Skeletal muscle tissue (tissue), 4 donors: Measurements from ENCODE around the gene TMEM184B. TPM values are rescaled to one million over a fixed set of nuclear protein-coding genes. Genes with fewer than 3 reads are reported as not detected.

ENCODE experiments used
- H3K27ac ChIP-seq: one replicate; pipeline ENCODE4 v1.7.0; 2013; ENCODE audit warnings: mild to moderate bottlenecking, low read depth, low read length, inconsistent platforms
- H3K27me3 ChIP-seq, 3 donors: one replicate each; pipeline ENCODE4 v1.7.0; 2013; ENCODE audit warnings: low read length in 3 of 3; ENCODE audit not compliant: control insufficient read depth in 3 of 3, insufficient read depth in 3 of 3
- H3K36me3 ChIP-seq, 3 donors: one replicate each; pipeline ENCODE4 v1.7.0; 2013; ENCODE audit warnings: low read length in 3 of 3; ENCODE audit not compliant: control insufficient read depth in 3 of 3, insufficient read depth in 3 of 3
- H3K4me1 ChIP-seq, 3 donors: one replicate each; pipeline ENCODE4 v1.7.0; 2013; ENCODE audit warnings: low read length in 3 of 3, mild to moderate bottlenecking in 3 of 3; ENCODE audit not compliant: control insufficient read depth in 3 of 3, insufficient read depth in 3 of 3
- H3K4me3 ChIP-seq, 3 donors: one replicate each; pipeline ENCODE4 v1.7.0; 2013; ENCODE audit warnings: low read length in 3 of 3
- H3K9ac ChIP-seq, 3 donors: one replicate each; pipeline ENCODE4 v1.7.0; 2013; ENCODE audit warnings: low read length in 3 of 3, mild to moderate bottlenecking in 3 of 3, moderate library complexity in 2 of 3, low read depth in 1 of 3
- H3K9me3 ChIP-seq, 3 donors: one replicate each; pipeline ENCODE4 v1.7.0; 2013; ENCODE audit warnings: low read length in 3 of 3; ENCODE audit not compliant: control insufficient read depth in 3 of 3
- total RNA-seq: library from RNA; depleted of rRNA; stranded (reverse); fragments of >200 nt; gene quantifications from one replicate; pipeline ENCODE4 v1.2.3, GENCODE V29; 2014
- donor health status: Osteomylitis.

The TMEM184B gene
- total RNA-seq, 1 donor from 2014 or later, result 11.0 TPM

GRCh38 chr22:38177044-38177443 lies 95.8 kb downstream of the TMEM184B start:
- Histone ChIP-seq H3K27ac (peak overlapping the region; percentile 100), H3K4me1 (peaks cover 49 to 72% (median 72%) of the 10 kb centered on the region in 3 donors), H3K9ac (peak overlapping the region in 2 of 3 donors; percentile 24 to 80)

GRCh38 chr22:38176170-38176741 lies 96.6 kb downstream of the TMEM184B start:
- peak overlapping the region; percentile 57 to 80 (median 72) for H3K9ac ChIP-seq
- peaks cover 48 to 73% (median 72%) of the 10 kb centered on the region in 3 donors for H3K4me1 ChIP-seq
- H3K27ac ChIP-seq, result peak overlapping the region; percentile 100
- H3K27me3 ChIP-seq, result no peaks in the 10 kb centered on the region
- no peaks in the 10 kb centered on the region for H3K9me3 ChIP-seq
- no peaks in the 10 kb centered on the region for H3K36me3 ChIP-seq
- peak overlapping the region in 2 of 3 donors; percentile 30 to 60 for H3K4me3 ChIP-seq

More at GRCh38 chr22:38177044-38177443, 95.8 kb downstream of the TMEM184B start:
- no peaks in the 10 kb centered on the region for H3K27me3 ChIP-seq
- no peak overlapping the region for H3K4me3 ChIP-seq
- H3K9me3 ChIP-seq, result no peaks in the 10 kb centered on the region
- no peaks in the 10 kb centered on the region for H3K36me3 ChIP-seq

- H3K27me3 ChIP-seq, result no peaks in the 10 kb centered on the region
- no peaks in the 10 kb centered on the region for H3K9me3 ChIP-seq
- peak overlapping the region in 1 of 3 donors; percentile 60 for H3K4me3 ChIP-seq
- H3K9ac ChIP-seq, result peak overlapping the region; percentile 26 to 80 (median 72)
- H3K36me3 ChIP-seq, result no peaks in the 10 kb centered on the region
- peaks cover 40 to 65% (median 64%) of the 10 kb centered on the region in 3 donors for H3K4me1 ChIP-seq
- H3K27ac ChIP-seq, result peak overlapping the region; percentile 100
These were observed 97.3 kb downstream of the TMEM184B start for GRCh38 chr22:38175206-38176118.

- no peaks in the 10 kb centered on the region for H3K27me3 ChIP-seq
- peak overlapping the region in 1 of 3 donors; percentile 33 for H3K9ac ChIP-seq
- H3K4me1 ChIP-seq, result peaks cover 35 to 65% (median 62%) of the 10 kb centered on the region in 3 donors
- no peak overlapping the region for H3K4me3 ChIP-seq
- no peaks in the 10 kb centered on the region for H3K9me3 ChIP-seq
- H3K36me3 ChIP-seq, result peaks cover 0 to under 1% (median 0%) of the 10 kb centered on the region in 3 donors
- peak overlapping the region; percentile 100 for H3K27ac ChIP-seq
These were observed 98.2 kb downstream of the TMEM184B start for GRCh38 chr22:38174626-38175025.

GRCh38 chr22:38173641-38173906 lies 99.2 kb downstream of the TMEM184B start:
- no peak overlapping the region for H3K9ac ChIP-seq
- H3K9me3 ChIP-seq, result no peaks in the 10 kb centered on the region
- no peak overlapping the region for H3K27ac ChIP-seq
- peaks cover 0 to 4% (median 0%) of the 10 kb centered on the region in 3 donors for H3K36me3 ChIP-seq
- H3K4me1 ChIP-seq, result peaks cover 38 to 72% (median 71%) of the 10 kb centered on the region in 3 donors
- no peaks in the 10 kb centered on the region for H3K27me3 ChIP-seq
- H3K4me3 ChIP-seq, result no peak overlapping the region

- H3K4me1 ChIP-seq, result peaks cover 40 to 72% (median 71%) of the 10 kb centered on the region in 3 donors
- H3K36me3 ChIP-seq, result peaks cover 0 to 4% (median 0%) of the 10 kb centered on the region in 3 donors
- no peaks in the 10 kb centered on the region for H3K9me3 ChIP-seq
- H3K9ac ChIP-seq, result peak overlapping the region in 1 of 3 donors; percentile 54
- no peaks in the 10 kb centered on the region for H3K27me3 ChIP-seq
- H3K4me3 ChIP-seq, result peak overlapping the region in 1 of 3 donors; percentile 13
- peak overlapping the region; percentile 75 for H3K27ac ChIP-seq
These were observed 99.8 kb downstream of the TMEM184B start for GRCh38 chr22:38172832-38173640.

- Histone ChIP-seq H3K27me3 (no peaks in the 10 kb centered on the region), H3K27ac (peak overlapping the region; percentile 75), H3K4me1 (peaks cover 42 to 73% (median 73%) of the 10 kb centered on the region in 3 donors), H3K9ac (peak overlapping the region in 1 of 3 donors; percentile 54), H3K36me3 (peaks cover 0 to 4% (median 0%) of the 10 kb centered on the region in 3 donors), H3K9me3 (no peaks in the 10 kb centered on the region), H3K4me3 (no peak overlapping the region)
These were observed 100.6 kb downstream of the TMEM184B start for GRCh38 chr22:38171927-38172831.

GRCh38 chr22:38170469-38170868 lies 102.3 kb downstream of the TMEM184B start:
- no peak overlapping the region for H3K27ac ChIP-seq
- H3K27me3 ChIP-seq, result no peaks in the 10 kb centered on the region
- H3K9me3 ChIP-seq, result no peaks in the 10 kb centered on the region
- peaks cover 3 to 4% (median 3%) of the 10 kb centered on the region in 3 donors for H3K36me3 ChIP-seq
- H3K9ac ChIP-seq, result no peak overlapping the region
- H3K4me3 ChIP-seq, result no peak overlapping the region
- H3K4me1 ChIP-seq, result peaks cover 26 to 58% (median 58%) of the 10 kb centered on the region in 3 donors
